WTC11 (cell line): ENCODE data around the gene TRPM8.

Experiments
- ATF2 ChIP-seq: sonication (generic); formaldehyde crosslinking; IDR thresholded peaks from 2 replicates; pipeline ENCODE4 v1.8.1; 2022; ENCODE audit warnings: low read depth, missing genetic modification reagents, borderline replicate concordance
- TF ChIP-seq, protein P1 (sequence below): fragments of 200-600 bp; IDR thresholded peaks from 2 replicates; pipeline ENCODE4 v1.8.0; 2022; ENCODE audit warnings: antibody characterized with exemption

DNA sequence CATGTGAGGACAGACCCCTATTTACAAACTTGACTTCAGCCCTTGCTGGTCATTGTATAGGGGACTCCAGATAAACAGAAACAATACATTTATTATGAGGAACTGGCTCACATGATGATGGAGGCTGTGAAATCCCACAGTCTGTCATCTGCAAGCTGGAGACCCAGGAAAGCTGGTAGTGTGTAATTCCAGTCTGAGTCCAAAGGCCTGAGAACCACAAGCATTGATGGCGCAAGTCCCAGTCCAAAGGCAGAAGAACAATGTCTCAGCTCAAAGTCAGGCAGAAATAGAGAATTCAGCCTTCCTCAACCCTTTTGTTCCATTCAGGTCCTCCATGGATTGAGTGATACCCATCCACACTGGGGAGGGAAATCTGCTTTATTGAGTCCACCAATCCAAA is 105.3 kb downstream of the TRPM8 start:
- TF ChIP-seq, protein P1, sequence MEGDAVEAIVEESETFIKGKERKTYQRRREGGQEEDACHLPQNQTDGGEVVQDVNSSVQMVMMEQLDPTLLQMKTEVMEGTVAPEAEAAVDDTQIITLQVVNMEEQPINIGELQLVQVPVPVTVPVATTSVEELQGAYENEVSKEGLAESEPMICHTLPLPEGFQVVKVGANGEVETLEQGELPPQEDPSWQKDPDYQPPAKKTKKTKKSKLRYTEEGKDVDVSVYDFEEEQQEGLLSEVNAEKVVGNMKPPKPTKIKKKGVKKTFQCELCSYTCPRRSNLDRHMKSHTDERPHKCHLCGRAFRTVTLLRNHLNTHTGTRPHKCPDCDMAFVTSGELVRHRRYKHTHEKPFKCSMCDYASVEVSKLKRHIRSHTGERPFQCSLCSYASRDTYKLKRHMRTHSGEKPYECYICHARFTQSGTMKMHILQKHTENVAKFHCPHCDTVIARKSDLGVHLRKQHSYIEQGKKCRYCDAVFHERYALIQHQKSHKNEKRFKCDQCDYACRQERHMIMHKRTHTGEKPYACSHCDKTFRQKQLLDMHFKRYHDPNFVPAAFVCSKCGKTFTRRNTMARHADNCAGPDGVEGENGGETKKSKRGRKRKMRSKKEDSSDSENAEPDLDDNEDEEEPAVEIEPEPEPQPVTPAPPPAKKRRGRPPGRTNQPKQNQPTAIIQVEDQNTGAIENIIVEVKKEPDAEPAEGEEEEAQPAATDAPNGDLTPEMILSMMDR = no peak
- TF ChIP-seq ATF2 (CRISPR knock-in tag) = no peak
